Measurements from ENCODE around the gene UBE2E2.

The UBE2E2 gene

DNA sequence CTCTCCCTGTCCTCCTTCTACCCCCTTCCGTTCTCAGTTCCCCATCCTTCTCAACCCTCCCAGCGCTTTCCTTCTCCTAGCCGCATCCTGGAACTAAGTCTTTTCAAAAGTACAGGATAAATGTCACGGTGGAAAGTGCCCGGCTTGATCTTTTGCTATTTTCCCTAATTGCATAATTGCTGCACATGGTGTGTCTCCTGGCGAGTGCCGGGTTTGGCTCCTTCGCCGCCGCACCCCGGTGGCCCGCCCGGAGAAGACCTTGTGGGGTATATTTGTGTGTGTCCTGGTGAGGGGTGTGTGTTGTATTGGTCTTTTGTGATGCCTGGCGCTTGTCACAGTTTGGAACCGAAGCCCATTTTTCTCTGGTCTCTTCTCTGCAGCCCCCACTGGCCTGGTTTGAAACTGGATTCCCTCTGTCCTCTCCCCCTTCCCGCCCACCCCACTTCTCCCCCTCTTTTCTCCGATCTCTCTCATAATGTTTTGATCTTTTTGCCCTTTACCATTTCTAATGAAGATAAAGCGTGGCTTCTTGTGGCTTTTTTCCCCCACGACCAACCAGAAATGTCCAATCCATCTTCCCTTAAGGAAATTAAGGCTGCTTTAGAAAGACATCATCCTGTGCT lies 692 bp downstream of the UBE2E2 start:
- H3K4me3 ChIP-seq (ENCODE audit: low read length), result peak overlapping the region; percentile 83
- no peak for DNase-seq (ENCODE audit: low read depth)
- no peak for TF ChIP-seq CTCF (conservative IDR thresholded peaks at IDR 0.05; ENCODE audit: low read depth, low read length)

GRCh38 chr3:23206366-23206765 lies 3.2 kb downstream of the UBE2E2 start:
- TF ChIP-seq CTCF (conservative IDR thresholded peaks at IDR 0.05; ENCODE audit: low read depth, low read length), result no peak
- DNase-seq (ENCODE audit: low read depth), result no peak

DNA sequence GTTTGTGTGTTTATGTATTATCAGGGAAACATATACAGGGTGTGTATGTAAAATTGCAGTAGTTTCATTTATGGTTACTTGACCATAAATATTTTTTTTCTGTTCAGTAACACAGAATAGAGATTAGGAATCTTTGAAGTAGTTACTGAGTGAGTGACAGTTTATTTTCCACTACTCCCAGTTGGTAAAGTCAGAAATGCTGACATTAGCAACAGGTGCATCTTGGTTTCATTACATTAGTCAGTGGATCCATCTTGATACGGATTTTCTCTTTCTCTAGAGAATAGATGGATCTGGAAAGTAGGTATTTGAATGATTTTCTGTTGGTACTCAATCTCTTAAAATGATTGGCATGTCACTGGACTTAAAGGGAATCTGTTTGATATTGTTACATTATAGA lies 6.0 kb downstream of the UBE2E2 start:
- no peak for DNase-seq (ENCODE audit: low read depth)
- TF ChIP-seq CTCF (conservative IDR thresholded peaks at IDR 0.05; ENCODE audit: low read depth, low read length), result no peak
- H3K4me3 ChIP-seq (ENCODE audit: low read length), result no peak overlapping the region

More at GRCh38 chr3:23206366-23206765, 3.2 kb downstream of the UBE2E2 start:
- H3K4me3 ChIP-seq (ENCODE audit: low read length), result no peak overlapping the region

DNA sequence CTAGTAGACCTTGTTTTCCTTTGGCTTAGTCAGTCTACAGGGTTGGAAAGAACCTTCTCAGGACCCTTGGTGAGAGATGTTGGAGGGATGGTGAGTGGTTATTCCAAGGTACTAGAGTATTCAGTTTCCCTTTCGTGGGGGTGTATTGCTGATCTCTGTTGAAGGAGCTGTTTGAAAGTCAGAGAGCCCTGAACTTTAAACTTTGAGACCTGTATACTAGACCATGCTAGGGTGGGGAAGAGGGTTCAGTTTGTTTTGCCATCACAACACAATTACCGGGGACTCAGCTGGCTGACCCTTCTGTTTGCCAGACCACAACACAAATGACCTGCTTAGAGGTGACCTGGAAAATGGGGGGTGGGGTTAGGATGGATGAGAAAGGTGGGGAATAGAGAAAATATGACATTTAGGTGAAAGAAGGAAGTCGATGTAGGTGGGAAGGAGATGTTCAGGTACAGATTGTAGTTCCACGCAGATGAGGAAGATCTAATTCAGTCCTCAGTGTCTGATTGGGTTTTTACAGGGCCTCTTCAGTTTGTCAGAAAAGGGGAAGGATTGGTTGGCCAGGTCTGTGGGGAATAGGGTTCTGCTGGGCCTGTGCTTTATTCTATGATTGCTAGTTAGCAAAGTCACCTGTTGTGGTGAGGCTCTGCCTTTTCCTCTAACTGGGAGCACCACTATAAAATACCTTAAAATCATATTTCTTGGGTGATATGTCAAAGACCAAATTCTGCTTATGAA lies 6.8 kb downstream of the UBE2E2 start:
- no peak for TF ChIP-seq CTCF (conservative IDR thresholded peaks at IDR 0.05; ENCODE audit: low read depth, low read length)
- DNase-seq (ENCODE audit: low read depth), result no peak
- no peak overlapping the region for H3K4me3 ChIP-seq (ENCODE audit: low read length)

DNA sequence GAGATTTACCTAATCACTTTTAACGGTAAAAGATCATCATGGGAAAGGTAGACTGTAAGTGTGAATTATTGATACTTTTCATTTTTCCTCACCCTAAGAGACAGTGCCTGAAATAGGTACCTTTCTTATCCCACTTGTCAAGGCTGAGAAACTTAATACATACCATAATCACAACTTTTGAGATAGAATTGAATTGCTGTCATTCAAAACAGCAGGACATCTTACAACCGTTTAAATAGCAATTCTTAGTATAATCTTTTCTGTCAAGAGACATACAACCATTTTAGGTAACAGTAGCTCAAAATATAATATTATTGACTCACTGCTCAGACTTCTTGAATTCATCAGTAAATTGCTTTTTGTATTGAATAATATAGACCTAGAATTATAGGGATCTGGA lies 10.7 kb downstream of the UBE2E2 start:
- no peak for DNase-seq (ENCODE audit: low read depth)
- no peak overlapping the region for H3K4me3 ChIP-seq (ENCODE audit: low read length)
- no peak for TF ChIP-seq CTCF (conservative IDR thresholded peaks at IDR 0.05; ENCODE audit: low read depth, low read length)

- no peak for TF ChIP-seq CTCF (conservative IDR thresholded peaks at IDR 0.05; ENCODE audit: low read depth, low read length)
- no peak for DNase-seq (ENCODE audit: low read depth)
Observed at GRCh38 chr3:23217872-23218554, 14.9 kb downstream of the UBE2E2 start.

More at GRCh38 chr3:23217872-23218554, 14.9 kb downstream of the UBE2E2 start:
- no peak overlapping the region for H3K4me3 ChIP-seq (ENCODE audit: low read length)

Data from retinal pigment epithelial cell (primary cell).